Measurements from ENCODE around the gene NF2.
A peak's percentile ranks its signal among the peaks of the same experiment; 100 is the strongest.

Gene NF2

DNA sequence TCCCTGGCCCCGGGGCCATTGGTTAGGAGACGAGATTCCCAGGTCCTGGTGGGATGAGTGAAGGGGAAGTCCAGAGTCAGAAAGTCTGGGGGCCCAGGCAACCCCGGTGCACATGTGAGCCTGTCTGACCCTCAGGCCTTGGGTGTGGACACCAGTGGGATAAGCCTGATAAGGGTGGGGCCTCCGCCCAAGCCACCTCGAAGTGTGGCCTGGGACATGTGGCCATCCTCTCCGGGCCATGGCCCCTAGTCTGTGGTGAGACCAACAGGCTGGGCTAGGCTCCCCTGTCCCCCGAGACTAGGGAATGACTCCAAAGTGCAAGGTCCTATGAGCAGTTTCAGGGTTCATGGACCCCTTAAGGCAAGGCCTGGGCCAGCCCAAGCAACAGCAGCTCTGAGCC is 122.7 kb downstream of the NF2 start:
- DNase-seq: peak; percentile 64

DNA sequence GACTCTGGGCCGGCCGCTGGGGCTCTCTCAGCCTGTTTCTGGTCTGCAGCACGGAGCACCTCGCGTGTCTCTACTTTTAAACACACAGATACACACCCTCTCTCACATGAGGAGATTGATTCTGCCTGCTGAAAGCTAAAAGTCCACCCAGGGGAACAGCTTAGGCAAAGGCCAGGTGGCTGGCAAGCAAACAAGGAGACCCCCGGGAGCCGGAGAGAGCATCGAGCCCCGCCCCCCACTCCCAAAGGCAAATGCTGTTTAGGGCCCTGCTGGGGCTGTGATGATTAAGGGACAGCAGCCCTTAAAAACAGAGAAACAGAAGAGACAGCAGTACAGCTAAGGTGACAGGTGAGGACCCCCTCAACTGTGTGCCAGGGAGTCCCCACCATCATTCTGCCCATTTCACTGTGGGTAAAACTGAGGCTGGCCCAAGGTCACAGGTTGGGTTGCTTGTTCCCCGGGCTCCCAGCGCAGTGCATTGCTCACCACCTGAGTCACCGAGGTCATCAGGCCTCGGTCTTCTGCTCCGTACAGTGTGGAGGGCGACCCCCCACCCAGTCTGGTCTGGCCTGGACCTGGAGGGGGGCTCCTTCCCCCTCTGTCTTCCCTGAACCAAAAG is 123.2 kb downstream of the NF2 start:
- no peak for DNase-seq

- DNase-seq: peak; percentile 83
These were observed 123.7 kb downstream of the NF2 start for GRCh38 chr22:29727131-29727523.

GRCh38 chr22:29729161-29729560 is 125.7 kb downstream of the NF2 start:
- DNase-seq: no peak

DNA sequence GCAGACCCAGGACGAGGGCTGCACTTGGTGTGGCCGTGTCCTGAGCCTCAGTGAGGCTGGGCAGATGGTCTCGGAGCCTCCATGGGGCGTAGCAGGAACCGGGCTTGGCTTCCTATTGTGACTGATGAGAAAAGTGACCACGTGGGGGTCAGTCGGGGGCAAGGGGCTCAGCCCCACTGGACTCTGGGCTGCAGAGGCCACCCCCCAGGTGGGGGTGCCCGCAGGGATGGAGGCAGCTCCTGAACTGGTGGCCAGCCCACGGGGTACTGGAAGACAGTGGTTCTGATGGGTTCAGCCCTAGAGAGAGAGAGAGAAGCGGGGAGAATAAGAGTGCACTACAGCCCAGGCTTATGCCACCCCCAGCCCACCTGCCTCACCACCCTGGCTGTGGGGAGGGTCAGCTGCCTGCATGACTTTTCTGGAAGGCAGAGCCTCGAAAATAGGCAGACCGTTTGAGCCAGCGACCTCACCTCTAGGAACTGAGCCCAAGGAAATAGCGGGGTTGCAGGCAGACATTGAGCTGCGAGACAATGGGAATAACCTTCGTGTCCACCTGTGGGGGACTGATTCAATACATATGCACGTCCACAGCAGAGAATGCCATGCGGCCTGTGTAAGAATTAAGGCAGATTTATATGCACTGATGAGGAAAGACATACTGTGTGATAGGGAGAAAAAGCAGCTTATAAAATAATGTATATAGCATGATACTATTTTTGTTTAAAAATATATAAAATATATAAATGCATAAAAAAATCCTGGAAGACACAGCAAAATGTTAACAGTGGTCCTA is 127.8 kb downstream of the NF2 start:
- DNase-seq: no peak

GRCh38 chr22:29732883-29733282 is 129.4 kb downstream of the NF2 start:
- peak; percentile 23 for DNase-seq

DNA sequence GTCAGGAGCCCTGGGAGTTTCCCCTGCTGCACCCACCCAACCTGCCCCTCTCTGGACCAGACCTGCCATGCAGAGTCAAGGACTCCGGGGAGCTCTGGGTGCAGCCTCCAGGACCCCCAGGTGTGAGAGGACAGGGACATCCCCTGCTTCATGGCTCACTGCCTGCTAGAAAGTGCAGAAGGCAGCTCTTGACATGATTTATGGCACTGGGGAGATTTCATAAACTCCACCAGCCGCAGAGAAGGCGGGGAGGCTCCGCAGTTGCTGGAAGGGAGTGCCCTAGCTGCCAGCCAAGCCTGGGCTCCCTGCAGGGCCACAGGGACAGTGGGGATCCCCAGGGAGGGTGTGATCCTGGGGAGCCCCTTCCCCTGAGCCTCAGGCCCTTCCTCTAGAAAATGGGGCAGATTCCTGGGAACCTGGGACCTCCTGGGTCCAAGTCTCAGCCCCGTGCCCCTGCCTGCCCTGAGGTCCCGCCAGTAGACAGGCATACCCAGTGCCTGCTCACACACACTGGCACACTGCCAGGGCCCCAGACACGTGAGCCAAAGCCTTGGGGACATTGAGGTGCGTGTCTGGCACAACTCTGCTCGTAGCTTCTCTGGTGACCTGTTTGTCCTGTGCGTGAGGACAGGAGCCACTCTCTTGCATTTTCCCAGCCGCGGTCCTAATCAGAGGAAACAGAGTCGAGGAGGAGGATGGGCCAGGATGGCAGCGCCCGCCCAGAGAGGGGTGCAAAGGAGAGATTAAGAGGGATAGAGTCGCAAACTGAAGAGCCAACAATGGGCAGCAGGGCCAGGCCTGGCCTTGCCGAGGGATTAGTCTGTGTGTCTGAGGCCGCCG is 130.1 kb downstream of the NF2 start:
- peak; percentile 99 for DNase-seq

DNA sequence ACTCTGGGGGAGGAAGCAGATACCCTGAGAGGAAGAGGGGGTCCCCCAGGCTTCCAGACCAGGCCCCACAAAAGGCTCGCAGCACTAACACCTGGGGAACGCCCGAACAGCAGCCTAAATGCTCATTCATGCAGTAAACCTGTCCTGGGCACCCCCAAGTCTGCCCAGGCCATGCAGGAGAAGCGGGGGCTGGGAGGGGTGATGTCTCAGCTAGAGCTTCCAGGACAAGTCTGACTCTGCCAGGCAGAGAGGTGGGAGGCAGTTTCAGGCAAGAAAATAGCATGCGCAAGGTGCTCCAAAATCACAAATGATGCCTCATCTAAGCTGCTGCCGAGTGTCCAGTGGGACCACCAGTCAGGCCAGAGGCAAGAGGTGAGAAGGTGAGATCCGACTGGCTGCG is 131.0 kb downstream of the NF2 start:
- DNase-seq: peak; percentile 79

DNA sequence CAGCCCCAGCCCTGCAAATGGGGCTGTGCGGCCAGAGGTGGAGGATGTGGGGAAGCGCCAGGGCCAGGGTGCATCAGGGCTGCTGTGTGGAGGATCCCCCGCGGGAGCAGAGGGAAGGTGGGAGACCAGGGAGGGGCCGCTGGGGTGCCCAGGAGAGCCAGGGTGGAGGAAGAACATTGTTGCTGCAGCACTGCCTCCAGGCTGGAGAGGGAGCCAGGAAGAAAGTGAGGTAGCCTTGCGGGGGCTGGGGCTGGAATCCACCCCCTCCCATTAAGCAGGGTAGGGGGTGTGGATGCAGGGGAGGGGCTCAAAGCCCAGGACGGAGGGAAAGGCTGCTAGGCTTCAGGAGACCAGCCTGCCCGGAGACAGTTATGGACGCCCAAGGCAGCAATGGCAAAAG is 131.4 kb downstream of the NF2 start:
- peak; percentile 53 for DNase-seq

- DNase-seq: peak; percentile 52
These were observed 132.0 kb downstream of the NF2 start for GRCh38 chr22:29735416-29735815.

- DNase-seq: peak; percentile 77
These were observed 134.1 kb downstream of the NF2 start for GRCh38 chr22:29737251-29738117.

DNA sequence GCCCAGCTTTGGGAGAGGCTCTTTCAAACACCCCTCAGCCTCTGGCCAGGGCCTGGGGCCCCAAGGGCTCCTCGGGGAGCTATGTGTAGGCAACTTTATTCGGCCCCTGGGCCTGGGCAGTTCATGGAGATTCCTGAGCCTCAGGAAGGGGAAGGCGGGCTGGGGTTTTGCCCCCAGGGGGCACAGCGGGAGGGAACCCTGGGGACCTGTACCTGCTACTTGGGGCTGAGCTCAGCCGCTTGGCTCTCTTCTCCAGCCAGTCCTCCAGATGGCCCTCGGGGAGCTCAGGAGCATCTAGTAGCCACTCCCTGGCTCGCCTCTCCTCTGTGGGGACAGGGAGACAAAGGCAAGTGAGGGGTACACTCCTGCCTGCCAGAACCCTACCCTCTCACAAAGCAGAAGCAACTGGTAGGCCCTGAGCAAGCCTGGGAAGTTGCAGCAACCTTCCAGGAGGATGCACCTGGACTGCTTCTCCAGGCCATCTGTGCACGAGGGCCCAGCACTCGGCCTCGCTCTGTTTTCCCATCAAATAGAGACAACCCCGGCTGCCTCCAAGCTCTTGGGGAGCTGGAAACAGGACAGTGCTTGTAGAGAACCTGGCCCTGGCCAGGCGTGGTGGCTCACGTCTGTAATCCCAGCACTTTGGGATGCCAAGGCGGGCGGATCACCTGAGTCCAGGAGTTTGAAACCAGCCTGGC is 134.8 kb downstream of the NF2 start:
- DNase-seq: no peak

- no peak for DNase-seq
These were observed 136.0 kb downstream of the NF2 start for GRCh38 chr22:29739346-29739875.

DNA sequence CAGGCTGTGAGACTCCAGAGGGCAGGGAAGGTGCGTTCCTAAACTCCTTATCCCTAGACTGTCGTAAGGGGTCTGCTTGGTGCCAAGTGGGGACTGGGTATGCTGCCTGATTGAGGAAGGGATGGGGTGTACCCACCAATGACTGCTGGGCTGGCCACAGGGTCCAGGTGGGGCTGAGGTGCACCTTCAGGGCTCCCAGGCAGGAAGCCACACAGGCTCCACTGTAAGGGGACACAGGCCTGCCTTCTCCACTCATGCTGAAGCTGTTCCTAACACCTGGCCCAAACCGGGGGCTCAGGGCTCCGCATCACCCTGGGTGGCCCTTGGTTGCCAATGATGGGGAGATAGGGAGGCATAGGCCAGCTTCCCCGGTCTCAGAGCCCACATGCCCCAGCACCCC is 136.8 kb downstream of the NF2 start:
- DNase-seq: no peak

DNA sequence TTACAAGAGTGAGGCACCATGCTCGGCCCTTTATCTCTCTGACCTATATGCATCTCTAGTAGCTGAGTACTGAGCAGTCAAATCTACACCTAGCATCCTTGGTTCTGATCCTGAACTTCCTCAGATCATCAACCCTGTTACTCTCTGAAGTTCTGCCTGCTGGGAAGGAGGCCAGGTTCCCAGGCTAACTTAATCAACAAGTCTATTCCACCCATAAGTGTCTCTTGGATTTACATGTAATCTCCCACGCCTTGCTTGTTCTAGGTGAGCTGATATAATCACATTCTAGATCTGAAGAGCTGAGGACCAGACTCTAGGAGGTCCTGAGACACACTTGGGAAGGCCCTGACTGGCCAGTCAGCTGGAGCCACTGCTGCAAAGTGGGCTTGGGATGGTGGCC is 138.5 kb downstream of the NF2 start:
- no peak for DNase-seq

- DNase-seq: peak; percentile 63
These were observed 138.9 kb downstream of the NF2 start for GRCh38 chr22:29742326-29742725.

GRCh38 chr22:29744902-29745301 is 141.5 kb downstream of the NF2 start:
- DNase-seq: no peak

- DNase-seq: peak; percentile 48
These were observed 144.4 kb downstream of the NF2 start for GRCh38 chr22:29747832-29748231.
